Measurements from ENCODE around the gene FASN. TPM values are rescaled to one million over a fixed set of nuclear protein-coding genes. Genes with fewer than 3 reads are reported as not detected.

Gene FASN
- total and polyA plus RNA-seq, 2 of the 13 experiments (the other 11 are each of a cell fraction or from before 2014, with no cell fraction given) = 51.7 to 101 TPM

- no peak for TF ChIP-seq NR2F1 (CRISPR knock-in tag; IDR thresholded peaks at IDR 0.05)
- TF ChIP-seq SP4 (CRISPR knock-in tag; IDR thresholded peaks at IDR 0.05) = no peak
- TF ChIP-seq, protein P1, sequence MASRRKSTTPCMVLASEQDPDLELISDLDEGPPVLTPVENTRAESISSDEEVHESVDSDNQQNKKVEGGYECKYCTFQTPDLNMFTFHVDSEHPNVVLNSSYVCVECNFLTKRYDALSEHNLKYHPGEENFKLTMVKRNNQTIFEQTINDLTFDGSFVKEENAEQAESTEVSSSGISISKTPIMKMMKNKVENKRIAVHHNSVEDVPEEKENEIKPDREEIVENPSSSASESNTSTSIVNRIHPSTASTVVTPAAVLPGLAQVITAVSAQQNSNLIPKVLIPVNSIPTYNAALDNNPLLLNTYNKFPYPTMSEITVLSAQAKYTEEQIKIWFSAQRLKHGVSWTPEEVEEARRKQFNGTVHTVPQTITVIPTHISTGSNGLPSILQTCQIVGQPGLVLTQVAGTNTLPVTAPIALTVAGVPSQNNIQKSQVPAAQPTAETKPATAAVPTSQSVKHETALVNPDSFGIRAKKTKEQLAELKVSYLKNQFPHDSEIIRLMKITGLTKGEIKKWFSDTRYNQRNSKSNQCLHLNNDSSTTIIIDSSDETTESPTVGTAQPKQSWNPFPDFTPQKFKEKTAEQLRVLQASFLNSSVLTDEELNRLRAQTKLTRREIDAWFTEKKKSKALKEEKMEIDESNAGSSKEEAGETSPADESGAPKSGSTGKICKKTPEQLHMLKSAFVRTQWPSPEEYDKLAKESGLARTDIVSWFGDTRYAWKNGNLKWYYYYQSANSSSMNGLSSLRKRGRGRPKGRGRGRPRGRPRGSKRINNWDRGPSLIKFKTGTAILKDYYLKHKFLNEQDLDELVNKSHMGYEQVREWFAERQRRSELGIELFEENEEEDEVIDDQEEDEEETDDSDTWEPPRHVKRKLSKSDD (CRISPR knock-in tag; IDR thresholded peaks at IDR 0.05; ENCODE audit: low read depth) = peak; percentile 96
- TF ChIP-seq ZNF12 (CRISPR knock-in tag; IDR thresholded peaks at IDR 0.05) = no peak
- no peak for TF ChIP-seq ZNF557 (CRISPR knock-in tag; IDR thresholded peaks at IDR 0.05)
- TF ChIP-seq NR2C2 (CRISPR knock-in tag; IDR thresholded peaks at IDR 0.05; ENCODE audit: borderline replicate concordance) = no peak
- no peak for TF ChIP-seq SRSF1 (optimal IDR thresholded peaks at IDR 0.05; ENCODE audit: low read depth, low read length)
- TF ChIP-seq ZNF263 (CRISPR knock-in tag; IDR thresholded peaks at IDR 0.05) = no peak
- TF ChIP-seq ZNF589 (CRISPR knock-in tag; conservative IDR thresholded peaks at IDR 0.05) = 0 out of 2 replicates have a peak, but pooled peaks have one; percentile 39
- TF ChIP-seq AGO1 (IDR thresholded peaks at IDR 0.05; ENCODE audit: low read depth, low read length, poor library complexity, severe bottlenecking) = peak; percentile 14
- TF ChIP-seq ZNF576 (CRISPR knock-in tag; IDR thresholded peaks at IDR 0.05) = 0 out of 2 replicates have a peak, but pooled peaks have one; percentile 43
- no peak for TF ChIP-seq ZNF343 (CRISPR knock-in tag; IDR thresholded peaks at IDR 0.05)
- TF ChIP-seq MAZ (IDR thresholded peaks at IDR 0.05; ENCODE audit: borderline replicate concordance, low read depth, low read length) = no peak
- peak; percentile 28; the same call in 1 of the 2 replicates for TF ChIP-seq MAZ (CRISPR knock-in tag; IDR thresholded peaks at IDR 0.05; ENCODE audit: low read depth)
- no peak for TF ChIP-seq U2AF1 (optimal IDR thresholded peaks at IDR 0.05; ENCODE audit: low read depth, low read length)
- no peak for TF ChIP-seq KLF6 (CRISPR knock-in tag; IDR thresholded peaks at IDR 0.05)
- 0 out of 2 replicates have a peak, but pooled peaks have one; percentile 20 for TF ChIP-seq SP5 (CRISPR knock-in tag; IDR thresholded peaks at IDR 0.05; ENCODE audit: borderline replicate concordance, low read depth)
These were observed 67.3 kb downstream of the FASN start (continued) for GRCh38 chr17:82030470-82031302.

All from HepG2 (cell line).